GM19452 (cell line): ENCODE measurements around the gene LY6G6F.
"Not testable (repeated sequence)": the region's sequence is repeated elsewhere in the genome, so short reads cannot be mapped to it uniquely, and the experiment has no call there.

ENCODE experiments used
- ATAC-seq: cut with Tn5 transposase; IDR thresholded peaks from one replicate; pipeline ENCODE4 v1.9.1; 2021; ENCODE audit not compliant: unreplicated experiment

Gene LY6G6F

GRCh38 chr6:31702405-31702818, 4.3 kb upstream of the LY6G6F start:
- ATAC-seq, result no peak

DNA sequence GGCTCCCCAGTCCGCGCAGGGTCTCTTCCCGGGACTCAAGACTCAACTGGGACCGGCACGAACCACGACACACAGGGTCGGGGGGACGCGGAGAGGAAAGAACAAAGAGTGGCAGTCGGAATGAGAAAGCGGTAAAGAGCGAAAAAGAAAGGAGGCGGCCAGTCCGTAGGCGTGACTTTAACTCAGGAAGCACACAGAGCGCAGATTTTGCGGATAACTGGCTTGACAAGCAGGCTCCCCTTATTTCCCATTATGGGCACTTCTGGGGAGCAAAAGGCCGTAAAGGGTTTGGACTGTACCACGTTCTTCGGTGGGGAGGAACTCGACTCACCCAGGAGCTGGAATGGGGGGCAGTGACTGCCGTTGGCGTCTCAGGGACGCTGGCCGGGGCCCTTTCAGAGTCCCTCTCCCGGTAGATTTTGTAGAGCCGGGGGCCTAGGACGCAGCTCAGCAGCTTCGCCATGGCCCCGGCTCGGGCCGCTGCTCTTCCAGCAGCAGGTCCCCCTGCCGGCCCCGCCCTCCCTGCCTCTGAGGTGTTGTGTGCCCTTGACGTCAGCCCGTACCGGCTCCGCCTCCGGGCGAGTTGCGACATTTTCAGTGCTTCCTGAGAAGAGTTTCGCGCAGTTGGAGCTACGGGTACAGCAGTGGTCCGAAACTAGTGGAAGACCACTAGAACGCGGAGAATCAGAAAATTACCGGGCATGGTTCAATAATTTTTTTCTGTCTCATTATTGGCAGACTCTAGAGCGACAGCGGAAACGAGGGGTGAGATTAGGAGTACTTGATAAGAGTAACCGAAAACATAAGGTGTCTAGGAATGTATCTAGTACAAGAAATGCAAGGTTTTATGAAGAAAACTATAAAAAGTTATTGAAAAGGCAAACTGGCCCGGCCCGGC, 3.6 kb upstream of the LY6G6F start, which contains the start of gene ABHD16A:
ABHD16A (minus strand) TSS at position 506 of the 898 bp plus-strand sequence; CDS start at position 463, 43 bp downstream.
- ATAC-seq, result peak; percentile 86

DNA sequence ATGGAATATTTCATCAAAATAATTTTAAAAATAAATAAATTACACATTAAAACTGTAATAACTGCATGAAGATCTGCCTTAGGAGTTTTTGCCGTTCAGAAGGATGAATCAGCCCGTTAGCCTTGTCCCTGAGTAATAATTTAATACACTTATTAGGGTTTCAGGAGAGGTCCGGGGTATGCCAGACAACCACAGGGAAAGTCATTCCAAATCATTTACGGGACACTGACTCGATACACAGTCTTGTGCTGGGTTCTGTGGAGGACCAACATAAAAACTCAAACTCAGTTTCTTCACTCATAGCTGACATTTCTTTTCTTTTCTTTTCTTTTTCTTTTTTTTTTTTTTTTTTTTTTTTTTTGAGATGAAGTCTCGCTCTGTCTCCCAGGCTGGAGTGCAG, 735 bp upstream of the LY6G6F start:
- no peak for ATAC-seq

DNA sequence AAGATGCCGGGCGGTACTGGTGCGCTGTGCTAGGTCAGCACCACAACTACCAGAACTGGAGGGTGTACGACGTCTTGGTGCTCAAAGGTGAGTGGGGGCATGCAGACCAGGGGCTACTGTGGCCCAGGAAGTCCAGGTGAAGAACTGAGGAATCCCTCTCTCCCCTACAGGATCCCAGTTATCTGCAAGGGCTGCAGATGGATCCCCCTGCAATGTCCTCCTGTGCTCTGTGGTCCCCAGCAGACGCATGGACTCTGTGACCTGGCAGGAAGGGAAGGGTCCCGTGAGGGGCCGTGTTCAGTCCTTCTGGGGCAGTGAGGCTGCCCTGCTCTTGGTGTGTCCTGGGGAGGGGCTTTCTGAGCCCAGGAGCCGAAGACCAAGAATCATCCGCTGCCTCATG, 1.0 kb downstream of the LY6G6F start:
- ATAC-seq, result no peak

DNA sequence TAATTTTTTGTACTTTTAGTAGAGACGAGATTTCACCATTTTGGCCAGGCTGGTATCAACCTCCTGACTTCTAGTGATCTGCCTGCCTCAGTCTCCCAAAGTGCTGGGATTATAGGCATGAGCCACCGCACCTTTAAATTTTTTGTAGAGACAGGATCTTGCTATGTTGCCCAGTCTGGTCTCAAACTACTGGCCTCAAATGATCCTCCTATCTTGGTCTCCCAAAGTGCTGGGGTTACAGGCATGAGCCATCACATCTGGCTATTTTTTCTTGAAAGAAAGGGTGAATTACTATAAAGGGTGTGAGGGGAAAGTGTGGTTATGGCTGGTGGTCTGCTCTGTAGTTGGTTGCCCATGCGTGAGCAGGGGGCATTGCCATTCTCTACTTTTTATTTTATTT, 1.6 kb downstream of the LY6G6F start:
- no peak for ATAC-seq

DNA sequence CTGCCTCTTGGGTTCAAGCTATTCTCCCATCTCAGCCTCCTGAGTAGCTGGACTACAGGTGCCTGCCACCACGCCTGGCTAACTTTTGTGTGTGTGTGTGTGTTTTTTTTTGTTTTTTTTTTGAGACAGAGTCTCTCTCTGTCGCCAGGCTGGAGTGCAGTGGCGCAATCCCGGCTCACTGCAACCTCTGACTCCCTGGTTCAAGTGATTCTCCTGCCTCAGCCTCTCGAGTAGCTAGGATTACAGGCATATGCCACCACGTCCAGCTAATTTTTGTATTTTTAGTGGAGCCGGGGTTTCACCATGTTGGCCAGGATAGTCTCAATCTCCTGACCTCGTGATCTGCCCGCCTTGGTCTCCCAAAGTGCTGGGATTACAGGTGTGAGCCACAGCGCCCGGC, 2.5 kb downstream of the LY6G6F start:
- ATAC-seq, result not testable (repeated sequence)

GRCh38 chr6:31710523-31711219, 4.0 kb downstream of the LY6G6F start:
- no peak for ATAC-seq

DNA sequence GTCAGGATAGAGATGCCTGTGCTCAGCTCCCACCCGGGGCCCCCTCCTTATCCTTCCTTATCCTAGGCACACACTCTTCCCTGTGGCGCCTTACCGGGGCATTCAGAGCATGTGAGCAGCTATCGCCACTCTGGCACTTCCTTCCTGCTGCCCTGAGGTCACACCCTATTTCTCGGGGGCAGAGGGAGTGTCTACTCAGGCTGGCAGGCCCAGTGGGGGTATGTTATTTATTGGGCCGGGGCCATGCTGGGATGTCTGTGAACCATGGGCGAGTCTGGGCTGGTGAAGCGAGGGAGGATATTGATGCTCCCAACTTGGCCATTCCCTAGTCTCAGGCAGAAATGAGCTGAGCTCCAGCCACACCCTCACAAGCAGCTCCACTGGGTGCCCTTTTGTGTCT, 4.6 kb downstream of the LY6G6F start:
- no peak for ATAC-seq

GRCh38 chr6:31712296-31712695, 5.6 kb downstream of the LY6G6F start:
- no peak for ATAC-seq

DNA sequence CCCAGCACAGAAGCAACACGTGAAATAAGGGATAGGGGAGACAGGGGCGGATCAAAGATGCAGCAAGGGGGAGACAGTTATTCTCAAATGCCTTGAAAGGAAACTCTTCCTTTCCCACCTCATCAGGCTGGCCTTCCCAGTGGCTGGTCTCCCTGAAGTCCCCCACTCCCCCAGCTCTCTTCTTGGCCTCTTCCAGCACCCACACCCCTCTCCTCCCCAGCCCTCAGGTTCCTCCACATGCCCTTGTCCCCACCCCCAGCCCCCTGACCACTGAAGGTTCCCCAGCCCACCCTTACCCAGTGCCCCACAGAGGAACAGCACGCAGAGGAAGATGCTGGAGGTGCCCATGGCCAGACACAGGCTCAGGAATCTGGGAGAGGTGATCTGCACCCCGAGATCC, 6.8 kb downstream of the LY6G6F start:
- ATAC-seq, result no peak

DNA sequence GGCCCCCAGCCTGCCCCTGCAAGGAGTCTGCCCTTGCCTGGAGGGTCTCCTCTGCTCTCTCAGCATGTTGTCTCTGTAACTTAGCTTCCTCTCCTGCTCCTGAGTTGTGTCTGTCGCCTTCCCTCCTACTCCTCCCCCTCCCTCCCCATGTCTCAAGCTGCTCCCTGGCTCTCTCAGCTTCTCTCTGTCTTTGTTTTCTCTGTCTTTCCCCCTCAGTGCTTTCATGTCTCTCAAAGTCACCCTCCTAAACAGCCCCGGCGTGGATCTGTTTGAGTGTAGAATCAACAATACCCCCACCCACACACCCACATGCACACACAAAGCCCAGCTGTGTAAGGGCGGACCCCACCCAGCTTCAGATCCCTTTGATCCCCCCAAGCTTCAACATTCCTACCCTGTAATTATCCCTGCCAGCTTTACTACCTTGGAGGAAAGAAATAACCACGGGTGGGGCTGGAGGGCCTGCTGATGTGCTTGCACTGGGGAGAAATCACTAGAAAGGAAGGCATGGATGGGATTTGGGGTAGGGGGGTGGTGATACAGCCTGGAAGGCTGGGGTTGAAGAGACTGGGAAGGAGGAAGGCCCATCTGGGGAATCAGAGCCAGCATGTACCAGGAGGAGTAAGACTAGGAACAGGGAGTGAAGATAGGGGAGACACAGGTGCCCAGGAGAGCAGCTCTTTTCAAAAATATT, 7.5 kb downstream of the LY6G6F start:
- no peak for ATAC-seq

DNA sequence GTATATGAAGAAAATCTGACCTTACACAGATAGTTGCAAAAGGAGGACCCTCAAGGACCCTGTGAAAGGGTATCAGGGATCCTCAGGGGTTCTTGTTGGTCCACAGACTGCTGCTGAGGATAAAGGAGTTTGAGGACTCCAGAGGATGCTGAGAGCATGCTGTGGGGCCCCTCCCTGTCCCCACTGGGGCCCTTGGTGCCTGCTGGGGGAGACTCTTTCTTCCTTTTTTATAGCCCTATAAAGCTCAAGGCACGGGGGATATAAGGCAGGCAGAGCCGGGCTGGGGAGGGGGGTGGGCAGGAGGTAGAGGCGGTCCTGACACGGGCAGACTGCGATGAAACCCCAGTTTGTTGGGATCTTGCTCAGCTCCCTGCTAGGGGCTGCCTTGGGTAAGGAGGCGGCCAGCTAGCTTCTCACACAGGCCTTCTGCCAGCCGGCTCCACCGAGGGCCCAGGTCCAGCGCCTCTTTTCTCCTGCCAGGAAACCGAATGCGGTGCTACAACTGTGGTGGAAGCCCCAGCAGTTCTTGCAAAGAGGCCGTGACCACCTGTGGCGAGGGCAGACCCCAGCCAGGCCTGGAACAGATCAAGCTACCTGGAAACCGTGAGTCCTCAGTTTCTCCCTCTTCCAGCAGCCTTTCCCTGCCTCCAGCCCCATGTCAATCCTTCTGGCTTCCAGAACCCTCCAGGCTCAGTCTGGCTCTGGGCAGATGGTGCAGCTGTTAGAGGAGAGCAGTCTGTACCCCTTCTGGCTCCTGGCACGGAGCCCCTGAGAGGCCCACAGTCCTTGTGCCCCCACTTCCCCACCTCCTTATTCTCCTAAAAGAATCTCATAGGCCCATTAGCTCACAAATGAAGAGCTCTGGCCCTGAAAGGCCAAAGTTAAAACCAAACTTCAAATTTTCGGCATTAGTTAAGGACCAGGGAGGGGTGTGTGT, 8.6 kb downstream of the LY6G6F start, which contains the start of gene LY6G6D:
LY6G6D (plus strand) TSS at position 327 of the 937 bp plus-strand sequence; CDS start at position 335, 8 bp downstream.
- ATAC-seq, result no peak

DNA sequence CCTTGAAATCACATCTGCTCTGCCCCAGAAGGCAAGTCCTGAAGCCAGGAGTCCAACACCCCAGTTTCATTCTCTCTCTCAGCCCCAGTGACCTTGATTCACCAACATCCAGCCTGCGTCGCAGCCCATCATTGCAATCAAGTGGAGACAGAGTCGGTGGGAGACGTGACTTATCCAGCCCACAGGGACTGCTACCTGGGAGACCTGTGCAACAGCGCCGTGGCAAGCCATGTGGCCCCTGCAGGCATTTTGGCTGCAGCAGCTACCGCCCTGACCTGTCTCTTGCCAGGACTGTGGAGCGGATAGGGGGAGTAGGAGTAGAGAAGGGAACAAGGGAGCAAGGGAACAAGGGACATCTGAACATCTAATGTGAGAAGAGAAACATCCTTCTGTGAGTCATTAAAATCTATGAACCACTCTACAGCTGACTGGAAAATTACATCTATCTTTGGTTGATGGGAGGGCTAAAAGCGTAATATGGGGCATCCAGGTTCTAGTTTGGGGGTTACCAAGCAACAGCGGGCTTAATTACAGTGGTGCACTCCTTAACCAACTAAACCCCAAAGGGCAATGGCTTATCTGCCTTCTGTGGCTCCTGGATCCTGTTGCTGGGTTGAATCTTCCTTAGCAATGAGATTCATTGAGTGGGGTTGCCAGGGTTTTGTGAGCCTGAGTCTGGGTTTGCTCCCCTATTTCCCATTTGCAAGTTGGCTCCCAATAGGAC, 11.0 kb downstream of the LY6G6F start:
- no peak for ATAC-seq

GRCh38 chr6:31718265-31718664, 11.6 kb downstream of the LY6G6F start:
- ATAC-seq, result no peak

DNA sequence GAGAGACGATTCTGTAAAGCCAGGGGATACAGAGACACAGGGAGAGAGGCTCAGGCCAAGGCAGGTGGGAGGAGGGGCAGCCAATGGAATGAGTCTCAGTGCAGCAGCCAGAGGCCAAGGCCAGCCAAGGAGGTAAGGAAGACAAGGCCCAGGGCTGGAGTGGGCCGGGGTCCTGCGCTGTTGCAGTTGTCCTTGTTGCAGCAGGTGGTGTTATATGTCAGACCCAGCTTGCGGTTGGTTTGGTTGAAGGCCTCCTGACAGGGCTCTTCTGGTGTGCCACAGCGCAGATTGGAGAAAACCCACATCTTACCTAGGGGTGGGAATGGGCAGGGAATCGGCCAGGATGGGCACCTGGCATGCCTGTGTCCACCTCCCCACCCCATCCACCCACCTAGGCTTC, 12.3 kb downstream of the LY6G6F start:
- no peak for ATAC-seq

DNA sequence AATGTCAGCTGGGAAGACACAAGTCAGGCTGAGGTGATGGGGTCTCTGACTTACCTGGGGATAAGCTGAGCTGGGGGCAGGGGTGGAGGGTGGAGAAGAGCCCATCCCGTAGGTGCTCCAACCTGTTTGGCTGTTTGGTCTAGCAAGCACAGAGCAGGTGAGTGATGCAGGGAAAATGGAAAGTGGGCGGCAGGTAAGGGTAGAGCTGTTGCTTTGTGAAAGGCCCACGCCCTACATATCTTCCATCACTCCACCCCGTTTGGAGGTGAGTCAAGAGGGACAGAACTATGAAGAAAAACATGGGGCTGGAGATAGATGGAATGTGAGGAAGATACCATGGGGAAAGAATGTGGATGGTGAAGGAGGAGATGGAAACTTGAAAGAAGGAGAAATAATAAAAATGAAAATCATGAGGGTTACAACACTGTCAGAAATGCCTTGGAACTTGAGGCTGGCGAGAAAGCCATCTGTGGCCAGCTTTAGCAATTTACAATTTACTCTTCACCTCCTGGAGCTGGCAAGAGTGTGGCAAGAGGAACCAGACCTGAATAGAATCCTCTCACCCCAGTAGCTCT, 13.6 kb downstream of the LY6G6F start:
- ATAC-seq, result no peak

DNA sequence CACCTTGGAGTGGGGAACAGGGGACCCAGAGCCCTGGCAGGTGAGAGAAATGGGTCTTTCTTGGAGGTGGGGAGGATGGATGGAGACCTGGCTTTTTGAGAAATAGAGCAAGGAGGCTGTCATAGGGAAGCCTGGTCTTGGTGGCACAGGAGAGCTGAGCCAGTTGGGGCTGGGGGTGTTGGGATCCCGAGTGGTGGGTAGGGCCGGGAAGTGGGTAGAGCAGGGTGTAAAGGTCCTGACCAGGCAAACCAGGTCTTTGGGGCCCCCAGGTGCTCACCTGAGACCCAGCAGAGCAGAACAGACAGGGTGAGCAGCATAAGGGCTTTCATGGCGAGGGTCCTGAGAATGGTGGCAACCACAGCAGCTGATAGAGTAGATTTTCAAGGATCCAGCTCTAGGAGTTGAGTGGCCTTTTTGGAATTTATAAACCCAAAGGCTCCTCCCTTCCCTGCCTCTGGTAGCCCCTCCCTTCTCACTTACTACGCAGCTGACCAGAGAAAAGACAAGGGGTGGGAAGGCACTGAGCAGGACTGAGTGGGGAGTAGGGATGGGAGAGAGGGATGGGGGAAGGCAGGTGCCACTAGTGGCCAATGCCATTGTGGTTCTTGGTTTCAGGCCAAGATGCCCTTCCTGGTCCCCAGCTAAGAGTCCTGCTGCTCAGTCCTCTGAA, 14.8 kb downstream of the LY6G6F start, which contains the start of gene LY6G6C:
LY6G6C (minus strand) TSS at position 396 of the 670 bp plus-strand sequence; CDS start at position 329, 67 bp downstream.
- no peak for ATAC-seq

DNA sequence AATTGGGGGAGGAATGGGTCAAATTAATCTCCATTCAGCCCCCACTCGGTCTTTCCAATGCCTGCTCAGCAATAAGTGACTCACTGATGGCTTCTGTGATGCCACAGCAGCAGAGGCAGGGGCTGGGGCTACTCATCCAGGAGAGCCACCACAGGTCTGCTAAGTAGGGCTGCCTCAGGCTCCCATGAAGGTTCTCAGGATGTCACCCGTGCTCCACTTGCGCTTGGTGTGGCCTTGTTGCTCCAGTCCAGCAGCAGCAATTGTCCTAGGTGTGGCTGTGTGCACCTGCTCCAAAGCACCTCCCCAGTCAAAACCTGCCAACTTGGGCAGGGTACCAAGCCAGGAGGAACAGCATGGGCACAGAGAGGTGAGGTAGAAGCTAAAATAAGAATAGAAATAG, 15.5 kb downstream of the LY6G6F start:
- ATAC-seq, result no peak
